HepG2 (cell line): ENCODE results near the gene NTMT1. TPM values are rescaled to one million over a fixed set of nuclear protein-coding genes. Genes with fewer than 3 reads are reported as not detected.

ENCODE experiments used
- EEA1 ChIP-seq: sonication (generic); formaldehyde crosslinking; IDR thresholded peaks from 2 replicates; pipeline ENCODE4 v1.5.1; 2020; ENCODE audit warnings: mild to moderate bottlenecking, missing genetic modification reagents, borderline replicate concordance
- ESRRA ChIP-seq: sonication (generic); formaldehyde crosslinking; IDR thresholded peaks from 2 replicates; pipeline ENCODE4 v1.5.1; 2020; ENCODE audit warnings: mild to moderate bottlenecking, low read depth, missing genetic modification reagents
- KDM5B ChIP-seq: sonication (generic); formaldehyde crosslinking; IDR thresholded peaks from 2 replicates; pipeline ENCODE4 v1.4.0; 2020; ENCODE audit warnings: missing genetic modification reagents, mild to moderate bottlenecking, borderline replicate concordance
- KMT2B ChIP-seq: IDR thresholded peaks from 2 replicates; pipeline ENCODE4 v1.6.1; 2016; ENCODE audit warnings: missing genetic modification reagents, missing compliant biosample characterization
- ONECUT2 ChIP-seq: sonication (generic); formaldehyde crosslinking; IDR thresholded peaks from 2 replicates; pipeline ENCODE4 v1.4.0; 2020; ENCODE audit warnings: missing genetic modification reagents
- TEAD3 ChIP-seq: optimal IDR thresholded peaks from 2 replicates; pipeline ENCODE3; 2016; ENCODE audit warnings: borderline replicate concordance
- XBP1 ChIP-seq: sonication (generic); formaldehyde crosslinking; IDR thresholded peaks from 2 replicates; pipeline ENCODE4 v1.5.0; 2020; ENCODE audit warnings: missing genetic modification reagents
- ZBTB7A ChIP-seq: sonication (generic); formaldehyde crosslinking; IDR thresholded peaks from 2 replicates; pipeline ENCODE4 v1.8.0; 2022; ENCODE audit warnings: mild to moderate bottlenecking, missing genetic modification reagents
- ZNF253 ChIP-seq: sonication (generic); formaldehyde crosslinking; IDR thresholded peaks from 2 replicates; pipeline ENCODE4 v1.8.0; 2022; ENCODE audit warnings: mild to moderate bottlenecking, missing genetic modification reagents, borderline replicate concordance
- ZNF354B ChIP-seq: sonication (generic); formaldehyde crosslinking; IDR thresholded peaks from 2 replicates; pipeline ENCODE4 v1.8.0; 2022; ENCODE audit warnings: mild to moderate bottlenecking, missing genetic modification reagents
- ZNF451 ChIP-seq: sonication (generic); formaldehyde crosslinking; IDR thresholded peaks from 2 replicates; pipeline ENCODE4 v1.5.0; 2020; ENCODE audit warnings: mild to moderate bottlenecking, missing genetic modification reagents
- ZNF775 ChIP-seq: sonication (generic); formaldehyde crosslinking; IDR thresholded peaks from 2 replicates; pipeline ENCODE4 v1.4.0; 2020; ENCODE audit warnings: missing genetic modification reagents, mild to moderate bottlenecking, moderate library complexity, borderline replicate concordance
- ZNF816 ChIP-seq: sonication (generic); formaldehyde crosslinking; IDR thresholded peaks from 2 replicates; pipeline ENCODE4 v1.8.0; 2022; ENCODE audit warnings: missing genetic modification reagents, mild to moderate bottlenecking, borderline replicate concordance
- ZNF839 ChIP-seq: sonication (generic); formaldehyde crosslinking; IDR thresholded peaks from 2 replicates; pipeline ENCODE4 v1.4.0; 2020; ENCODE audit warnings: missing genetic modification reagents, mild to moderate bottlenecking, borderline replicate concordance
- polyA plus RNA-seq, 8 experiments: library from polyadenylated mRNA; depleted of rRNA in 3 of 8; stranded (reverse) in 7 of 8; unstranded in 1 of 8; fragments of >200 nt; fragmentation: Illumina TruSeq in 4 of 8; extraction: Trizol in 4 of 8; gene quantifications; 2 replicates each; pipeline versions ENCODE4 v1.2.1 to v1.2.3, GENCODE V29; 2011 to 2016; ENCODE audit warnings: low read depth in 4 of 8, missing spikeins in 1 of 8, mixed read lengths in 1 of 8; ENCODE audit not compliant: insufficient read depth in 1 of 8
- total RNA-seq, 5 experiments: library from RNA; depleted of rRNA; stranded (reverse); fragments of >200 nt; fragmentation: Illumina TruSeq; extraction: Trizol; gene quantifications; 2 replicates each; pipeline ENCODE4 v1.2.3, GENCODE V29; 2016; ENCODE audit warnings: low read depth in 1 of 5
- TF ChIP-seq, protein P1 (sequence below): sonication (generic); formaldehyde crosslinking; IDR thresholded peaks from 2 replicates; pipeline ENCODE4 v1.8.0; 2022; ENCODE audit warnings: mild to moderate bottlenecking, missing genetic modification reagents
- TF ChIP-seq, protein P2 (sequence below), 2 experiments: sonication (generic) in 1 of 2; formaldehyde crosslinking in 1 of 2; IDR thresholded peaks; 2 replicates each; pipeline versions ENCODE4 v1.6.1 to v1.9.0; 2014 to 2022; ENCODE audit warnings: antibody characterized with exemption in 1 of 2, borderline replicate concordance in 1 of 2, inconsistent platforms in 1 of 2, low read depth in 1 of 2, missing genetic modification reagents in 1 of 2

NTMT1 gene
- total and polyA plus RNA-seq, 2 of the 13 experiments (the other 11 are each of a cell fraction or from before 2014, with no cell fraction given), result 49.1 to 53.8 TPM

DNA sequence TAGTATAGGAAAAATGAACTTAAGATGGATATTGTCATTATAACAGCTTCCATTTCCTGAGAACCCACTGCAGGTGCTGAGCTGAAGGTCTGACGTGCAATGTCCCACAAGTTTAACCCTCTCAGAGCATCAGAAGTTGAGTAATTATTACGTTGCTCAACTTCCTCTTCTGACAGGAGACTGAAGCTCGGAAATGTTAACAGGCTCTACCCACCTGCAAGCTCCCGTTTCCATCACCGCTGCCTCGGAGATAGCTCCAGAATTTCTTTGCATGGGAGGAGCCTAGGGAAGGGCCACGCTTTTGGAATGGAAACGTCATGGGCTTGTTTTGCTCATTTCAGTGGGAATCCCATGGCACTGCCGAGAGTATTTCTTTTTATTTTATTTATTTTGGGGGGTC is 1.0 kb upstream of the NTMT1 start (continued):
- TF ChIP-seq KMT2B (CRISPR knock-in tag) (no peak), ZNF253 (CRISPR knock-in tag) (no peak), ONECUT2 (CRISPR knock-in tag) (no peak), ESRRA (no peak), ZNF839 (no peak), ZNF354B (CRISPR knock-in tag) (no peak), KDM5B (no peak), TEAD3 (CRISPR knock-in tag) (no peak), ZNF816 (no peak), ZNF775 (CRISPR knock-in tag) (no peak), XBP1 (CRISPR knock-in tag) (no peak), ZNF451 (no peak), ZBTB7A (CRISPR knock-in tag) (no peak), EEA1 (CRISPR knock-in tag) (no peak)
- TF ChIP-seq, protein P1, sequence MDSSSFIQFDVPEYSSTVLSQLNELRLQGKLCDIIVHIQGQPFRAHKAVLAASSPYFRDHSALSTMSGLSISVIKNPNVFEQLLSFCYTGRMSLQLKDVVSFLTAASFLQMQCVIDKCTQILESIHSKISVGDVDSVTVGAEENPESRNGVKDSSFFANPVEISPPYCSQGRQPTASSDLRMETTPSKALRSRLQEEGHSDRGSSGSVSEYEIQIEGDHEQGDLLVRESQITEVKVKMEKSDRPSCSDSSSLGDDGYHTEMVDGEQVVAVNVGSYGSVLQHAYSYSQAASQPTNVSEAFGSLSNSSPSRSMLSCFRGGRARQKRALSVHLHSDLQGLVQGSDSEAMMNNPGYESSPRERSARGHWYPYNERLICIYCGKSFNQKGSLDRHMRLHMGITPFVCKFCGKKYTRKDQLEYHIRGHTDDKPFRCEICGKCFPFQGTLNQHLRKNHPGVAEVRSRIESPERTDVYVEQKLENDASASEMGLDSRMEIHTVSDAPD (CRISPR knock-in tag), result no peak
- TF ChIP-seq, protein P2, sequence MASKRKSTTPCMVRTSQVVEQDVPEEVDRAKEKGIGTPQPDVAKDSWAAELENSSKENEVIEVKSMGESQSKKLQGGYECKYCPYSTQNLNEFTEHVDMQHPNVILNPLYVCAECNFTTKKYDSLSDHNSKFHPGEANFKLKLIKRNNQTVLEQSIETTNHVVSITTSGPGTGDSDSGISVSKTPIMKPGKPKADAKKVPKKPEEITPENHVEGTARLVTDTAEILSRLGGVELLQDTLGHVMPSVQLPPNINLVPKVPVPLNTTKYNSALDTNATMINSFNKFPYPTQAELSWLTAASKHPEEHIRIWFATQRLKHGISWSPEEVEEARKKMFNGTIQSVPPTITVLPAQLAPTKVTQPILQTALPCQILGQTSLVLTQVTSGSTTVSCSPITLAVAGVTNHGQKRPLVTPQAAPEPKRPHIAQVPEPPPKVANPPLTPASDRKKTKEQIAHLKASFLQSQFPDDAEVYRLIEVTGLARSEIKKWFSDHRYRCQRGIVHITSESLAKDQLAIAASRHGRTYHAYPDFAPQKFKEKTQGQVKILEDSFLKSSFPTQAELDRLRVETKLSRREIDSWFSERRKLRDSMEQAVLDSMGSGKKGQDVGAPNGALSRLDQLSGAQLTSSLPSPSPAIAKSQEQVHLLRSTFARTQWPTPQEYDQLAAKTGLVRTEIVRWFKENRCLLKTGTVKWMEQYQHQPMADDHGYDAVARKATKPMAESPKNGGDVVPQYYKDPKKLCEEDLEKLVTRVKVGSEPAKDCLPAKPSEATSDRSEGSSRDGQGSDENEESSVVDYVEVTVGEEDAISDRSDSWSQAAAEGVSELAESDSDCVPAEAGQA (IDR thresholded peaks at IDR 0.05; ENCODE audit: low read depth), result peak; percentile 76; the same call in 1 of the 2 replicates
- TF ChIP-seq, protein P2 (CRISPR knock-in tag; IDR thresholded peaks at IDR 0.05; ENCODE audit: borderline replicate concordance), result no peak
